ENCODE results near the gene AGTR1. TPM values are rescaled to one million over a fixed set of nuclear protein-coding genes. Genes with fewer than 3 reads are reported as not detected.

The AGTR1 gene
- total RNA-seq, 1 experiment from 2014 or later: not detected

GRCh38 chr3:148710665-148711064 is 13.0 kb downstream of the AGTR1 start:
- no peak overlapping the region for H3K14ac ChIP-seq (ENCODE audit: insufficient read depth, low read length)
- no peak for DNase-seq
- H2BK12ac ChIP-seq (ENCODE audit: insufficient read length, low read depth, low read length): no peak overlapping the region
- H2BK15ac ChIP-seq (ENCODE audit: low read depth, low read length): no peak overlapping the region
- H2AFZ ChIP-seq (ENCODE audit: low read length): no peak overlapping the region
- no peaks in the 10 kb centered on the region for H3K79me2 ChIP-seq (ENCODE audit: insufficient read depth, low read length)
- H3K4ac ChIP-seq (ENCODE audit: low read depth, low read length): no peak overlapping the region
- no peak overlapping the region for H4K5ac ChIP-seq (ENCODE audit: insufficient read length, low read depth, low read length)
- Mint-ChIP-seq H3K9me3 (no peaks in the 10 kb centered on the region), H3K4me1 (peaks cover 9% of the 10 kb centered on the region in 2 experiments; a peak in 3 of 4 replicates), H3K4me3 (no peak overlapping the region), H3K36me3 (ENCODE audit: insufficient read depth in 1 of 3, low read depth in 3 of 3) (no peaks in the 10 kb centered on the region; a peak in 1 of 7 replicates), H3K27me3 (ENCODE audit: low read depth) (no peaks in the 10 kb centered on the region), H3K27ac (no peak overlapping the region)
- no peaks in the 10 kb centered on the region for H3K4me1 ChIP-seq (ENCODE audit: insufficient read depth, low read length)
- no peak overlapping the region for H2BK5ac ChIP-seq (ENCODE audit: insufficient read length, low read length)
- H3K18ac ChIP-seq (ENCODE audit: insufficient read length, low read depth, low read length): no peak overlapping the region
- TF ChIP-seq, protein P1, sequence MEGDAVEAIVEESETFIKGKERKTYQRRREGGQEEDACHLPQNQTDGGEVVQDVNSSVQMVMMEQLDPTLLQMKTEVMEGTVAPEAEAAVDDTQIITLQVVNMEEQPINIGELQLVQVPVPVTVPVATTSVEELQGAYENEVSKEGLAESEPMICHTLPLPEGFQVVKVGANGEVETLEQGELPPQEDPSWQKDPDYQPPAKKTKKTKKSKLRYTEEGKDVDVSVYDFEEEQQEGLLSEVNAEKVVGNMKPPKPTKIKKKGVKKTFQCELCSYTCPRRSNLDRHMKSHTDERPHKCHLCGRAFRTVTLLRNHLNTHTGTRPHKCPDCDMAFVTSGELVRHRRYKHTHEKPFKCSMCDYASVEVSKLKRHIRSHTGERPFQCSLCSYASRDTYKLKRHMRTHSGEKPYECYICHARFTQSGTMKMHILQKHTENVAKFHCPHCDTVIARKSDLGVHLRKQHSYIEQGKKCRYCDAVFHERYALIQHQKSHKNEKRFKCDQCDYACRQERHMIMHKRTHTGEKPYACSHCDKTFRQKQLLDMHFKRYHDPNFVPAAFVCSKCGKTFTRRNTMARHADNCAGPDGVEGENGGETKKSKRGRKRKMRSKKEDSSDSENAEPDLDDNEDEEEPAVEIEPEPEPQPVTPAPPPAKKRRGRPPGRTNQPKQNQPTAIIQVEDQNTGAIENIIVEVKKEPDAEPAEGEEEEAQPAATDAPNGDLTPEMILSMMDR (conservative IDR thresholded peaks at IDR 0.05): no peak
- no peak overlapping the region for H3K27ac ChIP-seq (ENCODE audit: insufficient read length, low read depth, low read length)
- no peaks in the 10 kb centered on the region for H3K27me3 ChIP-seq (ENCODE audit: insufficient read depth, low read length)
- no peak overlapping the region for H4K8ac ChIP-seq (replicated peaks; ENCODE audit: insufficient read length, low read depth, low read length)
- H3K9me3 ChIP-seq (ENCODE audit: control insufficient read depth, low read depth, low read length): no peaks in the 10 kb centered on the region
- no peak overlapping the region for H2BK120ac ChIP-seq (ENCODE audit: low read depth, low read length, poor library complexity, severe bottlenecking)
- no peak overlapping the region for H3K9ac ChIP-seq (ENCODE audit: extremely low read depth, insufficient read length, low read length)
- no peak overlapping the region for H3K23ac ChIP-seq (ENCODE audit: insufficient read length, low read depth, low read length)
- H3K79me1 ChIP-seq (ENCODE audit: insufficient read depth, low read depth, low read length, poor library complexity, severe bottlenecking): no peaks in the 10 kb centered on the region
- no peak overlapping the region for H2BK20ac ChIP-seq (ENCODE audit: low read depth, low read length, poor library complexity, severe bottlenecking)
- H4K91ac ChIP-seq (ENCODE audit: insufficient read length, low read depth, low read length): no peak overlapping the region
- no peak overlapping the region for H2AK5ac ChIP-seq (ENCODE audit: insufficient read length, low read length)
- no peak overlapping the region for H3T11ph ChIP-seq (ENCODE audit: low read length)
- H3K23me2 ChIP-seq (ENCODE audit: insufficient read length, low read depth, low read length, poor library complexity, severe bottlenecking): no peaks in the 10 kb centered on the region
- H3K56ac ChIP-seq (ENCODE audit: insufficient read length, low read depth, low read length): no peak overlapping the region
- no peaks in the 10 kb centered on the region for H4K20me1 ChIP-seq (ENCODE audit: control insufficient read depth, insufficient read depth, insufficient read length)
- WGBS (ENCODE audit: extremely low coverage, insufficient read length, low lambda C conversion rate): no CpG with 5 or more reads among the region's 2 CpGs
- H3K4me2 ChIP-seq (ENCODE audit: insufficient read depth, insufficient read length, low read length): no peak overlapping the region

All from H9 (cell line).